Spinal cord (tissue), 10 donors: ENCODE results near the gene RFC5. TPM values are rescaled to one million over a fixed set of nuclear protein-coding genes. Genes with fewer than 3 reads are reported as not detected.
"Not testable (repeated sequence)": the region's sequence is repeated elsewhere in the genome, so short reads cannot be mapped to it uniquely, and the experiment has no call there.

ENCODE experiments used
- DNase-seq, 6 donors: peaks; one replicate each; pipeline versions ENCODE4 v3.0.0 to v3.0.0-alpha.2; 2013 to 2015; ENCODE audit warnings: low spot score in 6 of 6, low read depth in 4 of 6
- H3K27ac ChIP-seq: one replicate; pipeline ENCODE4 v1.5.1; 2013; ENCODE audit warnings: low read depth, low read length, control low read depth
- H3K27me3 ChIP-seq: one replicate; pipeline ENCODE4 v1.6.1; 2013; ENCODE audit warnings: low read length; ENCODE audit not compliant: control insufficient read depth, insufficient read depth
- H3K36me3 ChIP-seq: one replicate; pipeline ENCODE4 v1.6.1; 2013; ENCODE audit warnings: low read length; ENCODE audit not compliant: control insufficient read depth, insufficient read depth
- H3K4me1 ChIP-seq: one replicate; pipeline ENCODE4 v1.6.1; 2013; ENCODE audit warnings: low read length; ENCODE audit not compliant: control insufficient read depth, insufficient read depth
- H3K4me3 ChIP-seq: one replicate; pipeline ENCODE4 v1.5.1; 2013; ENCODE audit warnings: low read depth, low read length, control low read depth
- H3K9me3 ChIP-seq: one replicate; pipeline ENCODE4 v1.6.1; 2013; ENCODE audit warnings: low read length; ENCODE audit not compliant: control insufficient read depth, insufficient read depth
- WGBS: methylation state at CpG from one replicate; pipeline ENCODE4 v1.1.5; 2013; ENCODE audit warnings: missing lambda C conversion rate; ENCODE audit not compliant: insufficient coverage; 5-methylcytosine and 5-hydroxymethylcytosine counted together
- polyA plus RNA-seq, 2 donors: library from polyadenylated mRNA; unstranded; fragments of 120-200 nt; gene quantifications; one replicate each; pipeline ENCODE4 v1.2.1, GENCODE V29; 2013; ENCODE audit not compliant: insufficient read length in 2 of 2
- total RNA-seq, 2 donors: library from RNA; depleted of rRNA in 1 of 2; stranded (reverse); fragments of 120-200 nt in 1 of 2; fragments of >200 nt in 1 of 2; gene quantifications; one replicate each; pipeline versions ENCODE4 v1.2.3 to v1.2.4, GENCODE V29; 2013 to 2014
- donor health status: healthy.

The RFC5 gene
- total and polyA plus RNA-seq, 4 donors: 18.1 to 30.0 (median 25.2) TPM

DNA sequence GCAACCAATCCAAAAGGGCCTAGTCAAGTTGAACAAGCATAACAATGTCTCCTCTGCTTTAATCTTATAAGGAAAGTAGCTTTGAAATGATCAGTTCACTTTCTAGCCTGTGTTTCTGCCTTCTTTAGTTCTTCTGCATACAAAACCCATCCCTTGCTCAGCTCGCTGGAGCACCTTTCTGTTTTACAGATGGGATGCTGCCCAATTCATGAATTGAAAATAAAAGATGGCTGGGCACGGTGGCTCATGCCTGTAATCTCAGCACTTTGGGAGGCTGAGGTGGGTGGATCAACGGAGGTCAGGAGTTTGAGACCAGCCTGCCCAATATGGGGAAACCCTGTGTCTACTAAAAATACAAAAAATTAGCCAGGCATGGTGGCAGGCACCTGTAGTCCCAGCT is 4.5 kb upstream of the RFC5 start:
- WGBS: 100% methylated on average over 2 of the region's 3 CpGs
- no peaks in the 10 kb centered on the region for H3K27me3 ChIP-seq
- H3K27ac ChIP-seq: no peak overlapping the region

DNA sequence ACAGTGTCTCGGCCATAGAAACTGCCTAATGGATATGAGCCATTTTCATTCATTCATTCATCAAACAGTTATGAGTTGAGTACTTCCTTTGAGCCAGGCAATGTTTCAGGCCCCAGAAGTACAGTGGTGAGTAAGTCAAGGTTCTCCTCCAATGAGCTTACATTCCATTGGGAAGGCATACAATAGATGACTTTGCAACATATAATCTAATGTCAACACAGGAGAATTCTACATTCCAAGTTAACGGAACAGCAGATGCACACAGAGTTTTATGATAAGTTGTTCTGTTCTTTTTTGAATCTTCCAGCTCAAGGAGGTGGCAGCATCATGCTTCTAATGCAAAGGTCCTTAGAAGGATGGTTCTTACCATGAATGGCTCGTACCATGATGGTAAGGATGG is 3.2 kb upstream of the RFC5 start:
- Histone ChIP-seq H3K4me1 (peaks cover 11% of the 10 kb centered on the region), H3K36me3 (no peaks in the 10 kb centered on the region), H3K27me3 (no peaks in the 10 kb centered on the region), H3K4me3 (no peak overlapping the region), H3K27ac (no peak overlapping the region), H3K9me3 (no peaks in the 10 kb centered on the region)
- 83% methylated on average over 1 of the region's 3 CpGs for WGBS
- DNase-seq: no peak

More for the DNA sequence above, 4.5 kb upstream of the RFC5 start:
- H3K4me3 ChIP-seq: no peak overlapping the region
- H3K9me3 ChIP-seq: no peaks in the 10 kb centered on the region
- no peak for DNase-seq
- H3K4me1 ChIP-seq: peaks cover 6% of the 10 kb centered on the region
- H3K36me3 ChIP-seq: no peaks in the 10 kb centered on the region

DNA sequence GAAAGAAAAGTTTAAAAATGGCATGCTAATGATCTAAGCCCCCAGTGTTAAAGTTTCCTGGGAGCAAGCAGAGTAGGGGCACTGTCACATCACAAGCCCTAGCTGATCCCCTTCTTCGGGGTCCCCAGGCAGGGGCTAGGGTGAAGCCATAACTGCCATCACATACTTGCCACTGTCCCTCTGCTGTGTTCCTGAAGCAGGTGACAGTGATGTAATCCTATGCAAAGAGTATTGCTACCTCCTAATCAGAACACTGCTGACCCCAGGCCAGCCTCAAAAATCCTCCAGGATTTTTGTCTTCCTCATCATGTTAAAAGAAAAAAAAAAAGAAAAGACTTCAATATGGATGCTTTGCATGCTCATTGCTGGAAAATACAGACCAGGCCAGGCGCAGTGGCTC is 1.2 kb upstream of the RFC5 start:
- Histone ChIP-seq H3K36me3 (peaks cover 4% of the 10 kb centered on the region), H3K4me1 (peaks cover 11% of the 10 kb centered on the region), H3K27me3 (no peaks in the 10 kb centered on the region), H3K4me3 (no peak overlapping the region), H3K9me3 (no peaks in the 10 kb centered on the region), H3K27ac (no peak overlapping the region)
- no peak for DNase-seq
- 100% methylated on average over 1 of the region's 2 CpGs for WGBS

DNA sequence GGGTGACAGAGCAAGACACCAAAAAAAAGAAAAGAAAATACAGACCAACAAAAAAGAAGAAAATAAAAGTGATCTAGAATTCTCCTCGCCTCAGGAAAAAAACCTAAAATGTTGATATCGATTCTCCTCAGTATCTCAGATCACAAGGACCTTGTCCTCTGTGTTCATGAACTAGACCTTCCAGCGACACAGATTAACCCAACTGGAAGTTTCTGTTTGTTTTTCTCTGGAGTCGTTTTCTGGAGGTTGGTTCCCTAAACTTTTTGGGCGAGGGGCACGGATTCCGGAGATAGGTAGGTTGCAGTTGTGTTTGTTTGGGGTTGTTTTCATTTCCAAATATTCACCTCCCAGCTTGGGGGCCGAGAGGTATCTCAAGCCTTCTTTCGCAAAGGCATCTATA is 559 bp upstream of the RFC5 start:
- H3K36me3 ChIP-seq: peaks cover 4% of the 10 kb centered on the region
- H3K27me3 ChIP-seq: no peaks in the 10 kb centered on the region
- no peak overlapping the region for H3K27ac ChIP-seq
- H3K4me3 ChIP-seq: peak overlapping the region; percentile 67
- H3K4me1 ChIP-seq: peaks cover 11% of the 10 kb centered on the region
- DNase-seq: no peak
- no peaks in the 10 kb centered on the region for H3K9me3 ChIP-seq
- 17% methylated on average over 2 of the region's 9 CpGs for WGBS

DNA sequence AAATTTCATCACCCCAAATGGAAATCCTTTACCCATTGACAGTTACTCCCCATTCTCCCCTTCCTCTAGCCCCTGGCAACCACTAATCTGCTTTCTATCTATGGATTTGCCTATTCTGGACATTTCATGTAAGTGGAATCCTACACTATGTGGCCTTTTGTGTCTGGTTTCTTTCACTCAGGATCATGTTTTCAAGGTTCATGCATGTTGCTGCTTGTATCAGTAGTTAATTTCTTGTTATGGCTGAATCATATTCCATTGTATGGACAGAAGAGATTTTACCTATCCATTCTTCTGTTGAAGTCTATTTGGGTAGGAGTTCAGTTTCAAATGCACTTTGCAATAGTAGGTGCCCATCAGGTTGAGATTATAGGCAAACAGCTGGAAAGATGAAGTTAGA is 1.4 kb downstream of the RFC5 start:
- Histone ChIP-seq H3K36me3 (peaks cover 18% of the 10 kb centered on the region), H3K27ac (no peak overlapping the region), H3K4me3 (no peak overlapping the region), H3K9me3 (no peaks in the 10 kb centered on the region), H3K4me1 (peaks cover 11% of the 10 kb centered on the region), H3K27me3 (no peaks in the 10 kb centered on the region)
- no peak for DNase-seq

DNA sequence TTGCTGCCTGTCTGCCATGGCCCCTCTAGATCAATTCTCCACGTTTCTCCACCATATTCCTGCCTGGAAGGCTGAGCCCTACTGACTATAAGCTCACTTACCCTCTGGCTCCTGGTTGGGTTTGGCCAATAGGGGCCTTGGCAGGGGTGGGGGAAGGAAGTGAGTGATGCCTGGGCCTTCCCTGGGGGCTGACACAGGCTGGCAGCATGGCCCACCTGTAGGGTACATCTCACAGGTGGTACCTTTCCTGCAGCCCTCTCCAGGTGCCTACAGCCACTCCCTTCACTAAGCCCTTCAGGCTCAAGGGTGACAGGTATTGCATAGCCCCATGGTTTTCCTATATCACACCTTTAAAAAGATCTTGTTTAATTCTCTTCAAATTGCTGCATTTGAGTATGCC is 3.5 kb downstream of the RFC5 start:
- DNase-seq: no peak
- Histone ChIP-seq H3K27me3 (no peaks in the 10 kb centered on the region), H3K9me3 (no peaks in the 10 kb centered on the region), H3K4me3 (no peak overlapping the region), H3K4me1 (peaks cover 11% of the 10 kb centered on the region), H3K27ac (no peak overlapping the region), H3K36me3 (peaks cover 18% of the 10 kb centered on the region)
- WGBS: no CpG with 5 or more reads among the region's 1 CpG

DNA sequence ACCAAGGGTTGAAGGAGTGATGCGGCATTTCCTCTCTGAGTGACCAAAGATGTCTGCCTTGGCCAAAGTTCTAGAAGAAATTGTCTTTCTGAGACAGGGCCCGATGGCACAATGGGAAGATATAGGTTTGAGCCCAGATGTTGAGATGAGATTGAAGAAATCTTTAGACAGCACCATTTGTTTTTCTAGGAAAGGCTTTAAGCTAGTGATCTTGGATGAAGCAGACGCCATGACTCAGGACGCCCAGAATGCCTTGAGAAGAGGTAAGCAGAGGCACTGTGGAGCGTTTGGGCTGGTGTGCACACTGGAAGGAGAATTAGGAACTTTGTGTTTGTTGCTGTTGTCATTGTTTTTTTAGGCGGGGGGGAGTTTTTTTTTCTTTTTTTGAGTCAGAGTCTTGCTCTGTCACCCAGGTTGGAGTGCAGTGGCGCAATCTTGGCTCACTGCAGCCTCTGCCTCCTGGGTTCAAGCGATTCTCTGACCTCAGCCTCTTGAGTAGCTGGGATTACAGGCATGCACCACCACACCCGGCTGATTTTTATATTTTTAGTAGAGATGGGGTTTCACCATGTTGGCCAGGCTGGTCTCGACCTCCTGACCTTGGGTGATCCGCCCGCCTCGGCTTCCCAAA is 5.7 kb downstream of the RFC5 start:
- H3K36me3 ChIP-seq: peaks cover 37% of the 10 kb centered on the region
- WGBS: 98% methylated on average over 8 of the region's 13 CpGs
- not testable (repeated sequence) for H3K27ac ChIP-seq

DNA sequence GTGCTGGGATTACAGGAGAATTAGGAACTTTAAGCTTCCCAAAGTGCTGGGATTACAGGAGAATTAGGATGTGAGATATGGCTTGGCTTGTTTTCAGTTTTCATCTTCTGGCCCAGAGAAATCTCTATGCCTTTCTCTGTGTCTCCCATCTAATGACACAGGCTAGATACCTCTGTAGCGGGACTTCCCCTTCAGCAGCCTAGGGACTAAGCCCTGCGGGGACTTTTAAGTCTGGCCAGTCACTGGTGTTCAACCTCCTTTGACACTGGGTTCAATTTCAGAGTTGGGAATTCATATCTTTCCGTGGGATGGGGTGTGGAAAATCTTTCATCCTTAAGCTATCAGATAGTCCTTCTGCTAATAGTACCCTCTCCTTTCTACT is 6.2 kb downstream of the RFC5 start:
- Histone ChIP-seq H3K4me1 (no peaks in the 10 kb centered on the region), H3K27ac (no peak overlapping the region), H3K27me3 (no peaks in the 10 kb centered on the region), H3K4me3 (no peak overlapping the region), H3K9me3 (no peaks in the 10 kb centered on the region), H3K36me3 (peaks cover 41% of the 10 kb centered on the region)
- 60% methylated on average over 1 of the region's 3 CpGs for WGBS
- DNase-seq: no peak

More for the DNA sequence above, 5.7 kb downstream of the RFC5 start:
- not testable (repeated sequence) for H3K4me3 ChIP-seq, H3K27me3 ChIP-seq, H3K9me3 ChIP-seq, DNase-seq, H3K4me1 ChIP-seq

DNA sequence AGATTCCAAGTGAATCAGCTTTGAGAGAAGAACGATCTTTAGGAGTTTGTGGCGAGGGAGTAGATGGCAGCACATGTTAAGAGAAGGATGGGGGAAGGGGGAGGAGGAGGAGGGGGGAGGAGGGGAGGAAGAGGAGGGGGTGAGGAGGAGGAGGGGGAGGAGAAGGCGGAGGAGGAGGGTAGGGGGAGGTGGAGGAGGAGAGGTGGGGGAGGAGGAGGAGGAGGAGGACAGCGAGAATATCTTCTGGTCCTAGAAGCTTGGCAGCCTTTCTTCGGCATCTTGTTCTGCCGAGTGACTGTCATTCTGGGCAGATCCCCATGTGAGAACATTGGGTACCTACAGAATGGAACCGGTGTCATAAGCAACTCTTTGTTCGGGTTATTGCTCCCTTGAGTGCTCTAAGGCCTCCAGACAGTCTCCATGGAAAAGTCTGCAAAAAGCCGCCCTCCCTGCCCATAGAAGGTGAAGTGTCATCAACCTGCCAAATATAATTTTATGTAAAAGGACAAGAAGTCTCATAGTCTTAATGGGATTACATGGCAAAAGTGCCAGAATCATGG is 6.9 kb downstream of the RFC5 start:
- Histone ChIP-seq H3K9me3 (no peaks in the 10 kb centered on the region), H3K27ac (no peak overlapping the region), H3K4me1 (no peaks in the 10 kb centered on the region), H3K4me3 (no peak overlapping the region), H3K36me3 (peaks cover 47% of the 10 kb centered on the region), H3K27me3 (no peaks in the 10 kb centered on the region)
- DNase-seq: peak in 1 of 6 donors; percentile 3
- WGBS: 61% methylated on average over 4 of the region's 9 CpGs

DNA sequence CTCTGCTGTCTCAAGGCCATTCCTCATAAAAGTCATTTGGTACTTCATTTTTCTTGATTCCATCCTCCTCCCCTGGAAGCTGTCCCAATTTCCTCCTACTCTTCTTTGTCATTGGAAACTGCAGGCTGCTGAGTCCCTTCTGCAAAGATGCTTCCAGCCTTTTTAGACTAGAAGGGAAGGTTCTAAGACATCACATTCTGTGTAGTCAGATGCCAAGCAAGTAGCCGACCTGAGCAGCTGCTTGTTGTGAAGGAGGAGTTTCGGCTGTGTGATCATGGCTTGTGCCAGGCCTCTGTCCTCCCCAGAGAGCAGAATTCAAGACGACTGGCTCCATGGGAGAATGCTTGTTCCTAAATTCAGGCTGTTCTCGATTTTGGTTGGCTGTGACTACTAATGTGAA is 8.7 kb downstream of the RFC5 start:
- Histone ChIP-seq H3K27ac (no peak overlapping the region), H3K27me3 (no peaks in the 10 kb centered on the region), H3K36me3 (peaks cover 50% of the 10 kb centered on the region), H3K9me3 (no peaks in the 10 kb centered on the region), H3K4me1 (no peaks in the 10 kb centered on the region), H3K4me3 (no peak overlapping the region)
- WGBS: 83% methylated on average over 3 of the region's 4 CpGs
- no peak for DNase-seq
